ENCODE results near the gene CIDEC. TPM values are rescaled to one million over a fixed set of nuclear protein-coding genes. Genes with fewer than 3 reads are reported as not detected.
"Not testable (repeated sequence)": the region's sequence is repeated elsewhere in the genome, so short reads cannot be mapped to it uniquely, and the experiment has no call there.

Gene CIDEC
- total RNA-seq, 2 experiments from 2014 or later: 0.18 TPM; not detected in 1

DNA sequence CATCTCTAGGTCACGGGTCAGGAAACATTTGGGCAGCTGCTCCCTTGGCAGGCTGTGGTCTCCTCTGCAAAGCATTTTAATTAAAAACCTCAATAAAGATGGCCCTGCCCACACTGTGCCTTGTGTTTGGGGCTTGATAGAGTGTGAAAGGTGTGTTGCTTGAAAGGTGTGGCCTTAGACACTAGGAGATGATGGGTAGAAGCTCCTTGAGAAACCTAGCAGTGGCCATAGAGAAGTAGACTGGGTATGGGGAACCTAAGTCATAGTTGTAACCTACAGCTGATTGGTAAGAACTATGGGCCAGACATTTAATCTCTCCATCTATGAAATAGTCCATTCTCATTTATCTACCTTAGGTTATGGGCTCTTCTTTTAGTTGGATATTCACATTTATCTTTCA lies 13.7 kb upstream of the CIDEC start:
- no peak for DNase-seq
- no peak overlapping the region for H3K4me3 Mint-ChIP-seq
- H3K27ac Mint-ChIP-seq: peak overlapping the region; percentile 12

DNA sequence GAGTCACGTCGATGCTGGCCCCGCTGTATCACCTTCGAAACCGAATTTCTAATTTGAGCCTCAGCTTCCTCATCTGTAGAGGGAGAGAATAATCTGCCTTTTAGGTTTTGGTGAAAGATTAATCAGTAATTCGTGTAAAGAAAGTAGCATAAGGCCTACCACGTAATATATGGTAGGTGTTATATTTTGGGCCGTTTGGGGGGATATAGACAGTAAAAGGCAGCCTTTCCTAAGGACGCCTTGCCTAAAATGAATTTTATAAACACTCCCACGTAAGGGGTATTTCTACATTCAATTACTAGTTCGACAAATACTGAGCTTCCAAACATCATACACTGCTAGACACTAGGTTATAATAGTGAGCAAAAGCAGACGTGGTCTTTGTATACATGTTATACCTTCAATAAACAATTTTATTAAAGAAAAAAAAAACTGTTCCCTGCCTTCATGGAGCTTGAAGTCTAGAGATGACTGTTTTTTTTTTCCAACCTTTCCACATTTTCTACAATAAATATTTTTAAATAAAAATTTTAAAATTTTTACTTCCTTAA lies 11.1 kb upstream of the CIDEC start:
- Mint-ChIP-seq H3K4me1 (peaks cover 39% of the 10 kb centered on the region), H3K27me3 (no peaks in the 10 kb centered on the region), H3K27ac (peak overlapping the region; percentile 99), H3K4me3 (peak overlapping the region; percentile 94), H3K9me3 (peaks cover 8% of the 10 kb centered on the region), H3K36me3 (peaks cover 43% of the 10 kb centered on the region)
- no peak for DNase-seq

More for the DNA sequence above, 13.7 kb upstream of the CIDEC start:
- Mint-ChIP-seq H3K9me3 (peaks cover 8% of the 10 kb centered on the region), H3K36me3 (peaks cover 45% of the 10 kb centered on the region), H3K27me3 (no peaks in the 10 kb centered on the region), H3K4me1 (peaks cover 45% of the 10 kb centered on the region)

DNA sequence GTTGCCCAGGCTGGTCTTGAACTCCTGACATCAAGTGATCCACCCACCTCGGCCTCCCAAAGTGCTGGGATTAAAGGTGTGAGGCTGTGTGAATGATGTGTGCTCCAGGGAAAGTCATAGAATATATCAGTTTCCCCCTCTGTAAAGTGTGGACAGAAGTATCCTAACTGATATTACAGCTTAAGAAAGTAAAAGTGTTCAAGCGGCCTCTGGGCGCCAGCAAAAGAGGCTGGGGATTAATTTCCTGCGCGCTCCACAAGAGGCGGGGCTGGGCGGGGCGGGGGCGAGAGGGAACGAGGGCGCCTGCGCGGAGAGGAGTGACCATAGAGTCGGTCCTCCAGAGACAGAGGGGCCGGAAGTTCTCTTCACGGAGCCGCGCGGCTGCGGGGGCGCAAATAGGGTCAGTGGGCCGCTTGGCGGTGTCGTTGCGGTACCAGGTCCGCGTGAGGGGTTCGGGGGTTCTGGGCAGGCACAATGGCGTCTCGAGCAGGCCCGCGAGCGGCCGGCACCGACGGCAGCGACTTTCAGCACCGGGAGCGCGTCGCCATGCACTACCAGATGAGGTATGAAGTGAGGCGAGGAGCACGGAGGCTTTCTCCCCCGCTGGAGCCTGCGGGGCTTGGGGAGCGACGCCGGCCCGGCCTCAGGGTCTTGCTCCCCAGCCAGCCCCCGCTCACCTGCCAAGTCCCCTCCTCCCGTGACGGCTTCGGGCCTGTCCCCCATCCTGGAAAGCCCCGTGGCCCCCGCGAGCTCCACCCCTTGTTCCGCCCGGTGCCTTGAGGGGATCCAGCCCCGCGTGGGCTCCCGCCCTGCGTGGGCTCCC lies 10.4 kb upstream of the CIDEC start, which contains the start of gene JAGN1:
Gene JAGN1 (plus strand): TSS at position 362 of the 823 bp plus-strand sequence. CDS start 113 bp downstream, at position 475.
- H3K4me1 Mint-ChIP-seq: peaks cover 36% of the 10 kb centered on the region
- H3K27ac Mint-ChIP-seq: peak within 1 kb of the TSS; percentile 99
- H3K27me3 Mint-ChIP-seq: no peaks in the 10 kb centered on the region
- H3K4me3 Mint-ChIP-seq: peak within 1 kb of the TSS; percentile 94
- peaks cover 8% of the 10 kb centered on the region for H3K9me3 Mint-ChIP-seq
- peak; percentile 86 for DNase-seq
- H3K36me3 Mint-ChIP-seq: peaks cover 39% of the 10 kb centered on the region

DNA sequence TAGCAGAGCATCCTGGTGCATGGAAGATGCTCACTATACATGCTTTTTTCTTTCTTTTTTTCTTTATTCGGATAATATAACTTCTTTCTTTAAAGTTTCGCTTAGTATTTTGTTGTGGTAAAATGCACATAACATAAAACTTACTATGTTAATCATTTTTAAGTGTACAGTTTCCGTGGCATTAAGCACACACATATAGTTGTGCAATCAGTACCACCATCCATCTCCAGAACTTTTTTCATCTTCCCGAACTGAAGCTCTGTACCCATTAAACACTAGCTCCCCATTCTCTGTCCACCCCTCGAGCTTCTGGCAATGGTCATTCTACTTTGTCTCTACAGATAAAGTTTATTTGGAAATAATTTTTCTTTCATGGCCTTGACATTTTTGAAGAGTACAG lies 9.4 kb upstream of the CIDEC start:
- H3K4me3 Mint-ChIP-seq: no peak overlapping the region
- no peaks in the 10 kb centered on the region for H3K27me3 Mint-ChIP-seq
- no peak for DNase-seq
- H3K4me1 Mint-ChIP-seq: peaks cover 29% of the 10 kb centered on the region
- peaks cover 33% of the 10 kb centered on the region for H3K36me3 Mint-ChIP-seq
- peaks cover 4% of the 10 kb centered on the region for H3K9me3 Mint-ChIP-seq
- peak overlapping the region; percentile 99 for H3K27ac Mint-ChIP-seq

DNA sequence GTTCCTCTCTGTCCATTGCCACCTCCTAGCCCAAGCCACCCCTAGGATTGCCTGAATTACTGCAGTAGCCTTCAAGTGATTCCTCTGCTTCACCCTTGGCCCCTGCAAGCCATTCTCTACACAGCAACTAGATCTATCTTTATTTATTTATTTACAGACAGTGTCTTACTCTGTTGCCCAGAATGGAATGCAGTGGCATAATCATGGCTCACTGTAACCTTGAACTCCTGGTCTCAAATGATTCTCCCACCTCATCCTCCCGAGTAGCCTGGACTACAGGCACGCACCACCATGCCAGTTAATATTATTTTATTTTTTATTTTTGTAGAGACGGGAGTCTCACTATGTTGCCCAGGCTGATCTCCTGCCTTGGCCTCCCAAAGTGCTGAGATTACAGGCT lies 8.5 kb upstream of the CIDEC start:
- Mint-ChIP-seq H3K4me3 (no peak overlapping the region), H3K36me3 (peaks cover 25% of the 10 kb centered on the region), H3K27me3 (no peaks in the 10 kb centered on the region), H3K4me1 (peaks cover 22% of the 10 kb centered on the region), H3K9me3 (peaks cover 4% of the 10 kb centered on the region), H3K27ac (no peak overlapping the region)
- DNase-seq: no peak

DNA sequence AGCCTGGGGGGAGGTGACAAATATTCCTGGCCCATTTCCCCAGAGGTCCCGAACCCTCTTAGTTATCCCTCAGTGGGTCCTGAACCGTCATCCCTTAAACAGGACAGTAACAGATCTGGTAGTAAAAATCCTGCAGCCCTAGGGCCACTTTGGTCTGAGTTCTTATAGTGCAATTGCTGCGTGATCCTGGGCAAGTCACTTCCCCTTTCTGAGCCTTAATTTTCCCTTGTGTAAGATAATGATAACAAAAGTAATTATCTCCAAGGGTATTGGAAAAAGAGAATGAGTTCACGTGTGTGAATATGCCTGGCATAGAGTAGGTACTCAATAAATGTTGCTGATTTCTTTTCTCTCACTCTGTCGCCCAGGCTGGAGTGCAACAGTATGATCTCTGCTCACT lies 7.4 kb upstream of the CIDEC start:
- Mint-ChIP-seq H3K36me3 (peaks cover 15% of the 10 kb centered on the region), H3K4me1 (peaks cover 14% of the 10 kb centered on the region), H3K27ac (no peak overlapping the region), H3K4me3 (no peak overlapping the region), H3K27me3 (no peaks in the 10 kb centered on the region), H3K9me3 (peaks cover 2% of the 10 kb centered on the region)
- no peak for DNase-seq

DNA sequence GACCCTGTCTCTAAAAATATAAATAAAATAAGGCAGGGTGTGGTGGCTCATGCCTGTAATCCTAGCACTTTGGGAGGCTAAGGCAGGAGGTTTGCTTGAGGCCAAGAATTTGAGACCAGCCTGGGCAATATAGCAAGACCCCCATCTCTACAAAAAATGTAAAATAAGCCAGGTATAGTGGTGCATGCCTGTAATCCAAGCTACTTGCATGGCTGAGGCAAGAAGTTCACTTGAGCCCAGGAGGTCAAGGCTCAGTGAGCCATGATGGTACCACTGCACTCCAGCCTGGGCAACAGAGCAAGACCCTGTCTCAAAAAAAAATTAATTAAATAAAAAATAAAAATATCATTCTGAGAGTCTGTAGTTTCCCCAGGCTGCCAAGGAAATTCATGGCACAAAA lies 6.3 kb upstream of the CIDEC start:
- H3K4me3 Mint-ChIP-seq: no peak overlapping the region
- peaks cover 5% of the 10 kb centered on the region for H3K36me3 Mint-ChIP-seq
- DNase-seq: no peak
- H3K27me3 Mint-ChIP-seq: no peaks in the 10 kb centered on the region
- H3K4me1 Mint-ChIP-seq: peaks cover 7% of the 10 kb centered on the region
- no peaks in the 10 kb centered on the region for H3K9me3 Mint-ChIP-seq
- H3K27ac Mint-ChIP-seq: no peak overlapping the region

DNA sequence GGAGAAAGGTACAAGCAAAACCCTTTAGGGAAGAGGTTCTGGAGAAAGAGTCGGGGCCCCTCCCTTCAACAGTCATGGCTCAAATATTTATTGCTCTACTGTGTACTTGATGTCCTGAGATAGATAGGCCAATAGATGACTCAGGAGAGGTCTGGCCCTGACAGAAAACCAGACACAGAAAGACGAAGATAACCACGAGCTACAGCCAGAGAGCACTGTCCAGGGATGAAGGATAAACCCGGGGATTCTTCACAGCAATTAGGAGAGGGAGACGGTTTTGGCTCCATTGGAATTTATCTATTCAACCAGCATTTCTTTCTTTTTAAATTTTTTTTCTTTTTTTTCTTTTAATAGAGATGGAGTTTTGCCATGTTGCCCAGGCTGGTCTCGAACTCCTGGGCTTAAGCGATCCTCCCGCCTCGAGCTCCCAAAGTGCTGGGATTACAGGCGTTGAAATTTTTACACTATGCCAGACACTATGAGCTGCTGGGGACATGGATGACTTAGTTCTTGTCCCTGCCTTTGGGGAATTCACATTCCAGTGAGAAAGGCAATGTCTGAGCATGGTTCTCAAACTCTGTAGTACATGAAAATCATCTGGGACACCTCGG lies 4.6 kb upstream of the CIDEC start:
- Mint-ChIP-seq H3K27me3 (no peaks in the 10 kb centered on the region), H3K4me1 (peaks cover 3% of the 10 kb centered on the region), H3K27ac (no peak overlapping the region), H3K4me3 (no peak overlapping the region), H3K36me3 (no peaks in the 10 kb centered on the region), H3K9me3 (no peaks in the 10 kb centered on the region)
- no peak for DNase-seq

DNA sequence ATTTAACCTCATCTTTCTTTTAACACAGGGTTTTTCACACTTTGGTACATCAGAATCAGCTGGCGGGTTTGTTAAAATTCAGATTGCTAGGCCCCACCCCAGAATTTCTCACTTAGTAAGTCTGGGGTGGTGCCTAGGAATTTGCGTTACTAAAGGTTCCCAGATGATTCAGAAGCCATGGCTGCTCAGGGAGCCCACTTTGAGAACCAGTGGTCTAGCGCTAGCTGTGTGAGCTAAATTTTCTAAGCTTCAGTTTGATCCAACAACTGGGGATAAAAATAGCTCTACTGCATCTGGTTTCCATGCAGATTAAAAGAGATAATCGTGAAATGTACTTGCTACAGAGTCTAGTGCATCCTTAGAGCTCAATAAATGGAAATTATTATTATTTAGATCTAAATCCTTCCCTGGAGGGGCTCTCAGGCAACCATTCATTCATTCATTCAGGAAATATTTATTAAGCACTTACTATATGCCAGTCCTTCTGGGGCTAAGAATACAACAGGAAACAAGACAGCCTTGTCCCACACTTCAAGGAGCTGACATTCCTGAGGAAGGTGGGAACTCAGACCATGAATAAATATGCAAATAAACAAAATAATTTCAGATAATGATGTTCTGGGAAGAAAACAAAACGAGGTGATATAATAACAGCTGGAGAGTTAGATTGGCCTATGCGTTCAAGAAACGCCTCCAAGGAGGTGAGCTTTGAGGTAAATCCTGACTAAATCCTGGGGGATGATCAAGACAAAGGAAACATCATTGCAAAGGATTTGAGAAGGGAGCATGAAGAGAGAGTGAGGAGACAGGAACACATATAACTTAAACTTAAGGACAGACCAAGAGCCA lies 3.9 kb upstream of the CIDEC start:
- Mint-ChIP-seq H3K27me3 (no peaks in the 10 kb centered on the region), H3K36me3 (no peaks in the 10 kb centered on the region), H3K4me3 (no peak overlapping the region), H3K27ac (peak overlapping the region; percentile 43), H3K4me1 (no peaks in the 10 kb centered on the region), H3K9me3 (no peaks in the 10 kb centered on the region)
- DNase-seq: no peak

DNA sequence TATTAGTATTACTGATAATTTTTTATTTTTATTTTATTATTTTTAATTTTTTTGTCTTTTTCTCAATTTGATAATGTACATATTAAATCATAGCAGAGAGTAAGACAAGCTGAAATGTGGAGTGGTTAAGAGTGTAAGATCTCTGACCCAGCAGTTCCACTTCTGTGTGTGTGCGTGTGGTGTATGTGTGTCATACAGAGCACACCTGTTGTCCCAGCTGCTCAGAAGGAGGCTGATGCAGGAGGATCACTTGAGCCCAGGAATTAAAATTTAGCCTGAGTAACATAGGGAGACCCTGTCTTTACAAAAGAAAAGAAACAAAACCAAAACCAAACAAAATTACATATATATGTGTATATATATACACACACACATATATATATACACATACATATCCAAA lies 1.4 kb upstream of the CIDEC start:
- no peak overlapping the region for H3K27ac Mint-ChIP-seq
- H3K27me3 Mint-ChIP-seq: no peaks in the 10 kb centered on the region
- DNase-seq: no peak
- H3K4me3 Mint-ChIP-seq: no peak overlapping the region
- no peaks in the 10 kb centered on the region for H3K36me3 Mint-ChIP-seq
- no peaks in the 10 kb centered on the region for H3K9me3 Mint-ChIP-seq
- H3K4me1 Mint-ChIP-seq: no peaks in the 10 kb centered on the region

DNA sequence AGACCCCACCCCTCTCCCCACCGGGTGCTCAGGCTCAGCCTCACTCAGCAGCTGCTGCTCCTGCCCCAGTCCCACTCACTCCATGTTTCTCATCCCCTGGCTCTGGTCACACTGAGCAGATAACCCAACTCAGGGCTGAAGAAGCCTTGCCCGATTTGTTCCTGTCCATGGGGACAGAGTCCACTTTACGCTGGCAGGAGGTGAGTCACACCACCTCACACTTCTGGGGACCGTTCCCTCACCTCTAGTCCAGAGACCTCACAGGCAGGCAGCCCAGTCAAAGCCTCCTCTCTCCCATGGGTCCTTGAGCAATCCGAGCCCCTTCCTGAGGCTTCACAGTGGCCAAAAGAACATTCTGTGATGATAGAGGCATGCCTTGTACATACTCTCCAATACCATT lies 1.4 kb downstream of the CIDEC start:
- no peaks in the 10 kb centered on the region for H3K4me1 Mint-ChIP-seq
- H3K36me3 Mint-ChIP-seq: no peaks in the 10 kb centered on the region
- no peaks in the 10 kb centered on the region for H3K9me3 Mint-ChIP-seq
- no peak for DNase-seq
- H3K4me3 Mint-ChIP-seq: no peak overlapping the region
- H3K27me3 Mint-ChIP-seq: no peaks in the 10 kb centered on the region
- H3K27ac Mint-ChIP-seq: no peak overlapping the region

DNA sequence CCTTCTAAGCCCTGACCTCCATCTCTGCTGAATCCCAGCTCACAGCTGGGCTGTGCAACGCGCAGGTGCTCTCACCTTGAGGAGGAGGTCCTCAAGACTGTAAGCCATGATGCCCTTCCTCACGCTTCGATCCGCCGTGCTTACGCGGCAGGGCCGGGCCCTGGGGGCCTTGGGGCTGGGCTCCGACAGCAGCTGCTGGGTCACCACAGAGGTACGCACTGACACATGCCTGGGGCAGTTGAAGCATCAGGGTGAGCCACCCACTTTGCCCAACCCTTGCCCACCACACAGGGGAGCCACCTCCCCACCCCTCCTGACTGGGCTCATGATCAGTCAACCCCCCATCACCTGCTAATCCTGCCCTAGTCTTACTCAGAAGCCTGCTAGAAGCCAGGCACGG lies 3.1 kb downstream of the CIDEC start:
- no peaks in the 10 kb centered on the region for H3K9me3 Mint-ChIP-seq
- no peak overlapping the region for H3K27ac Mint-ChIP-seq
- DNase-seq: peak; percentile 15
- H3K4me3 Mint-ChIP-seq: no peak overlapping the region
- H3K4me1 Mint-ChIP-seq: no peaks in the 10 kb centered on the region
- H3K36me3 Mint-ChIP-seq: no peaks in the 10 kb centered on the region
- H3K27me3 Mint-ChIP-seq: no peaks in the 10 kb centered on the region

DNA sequence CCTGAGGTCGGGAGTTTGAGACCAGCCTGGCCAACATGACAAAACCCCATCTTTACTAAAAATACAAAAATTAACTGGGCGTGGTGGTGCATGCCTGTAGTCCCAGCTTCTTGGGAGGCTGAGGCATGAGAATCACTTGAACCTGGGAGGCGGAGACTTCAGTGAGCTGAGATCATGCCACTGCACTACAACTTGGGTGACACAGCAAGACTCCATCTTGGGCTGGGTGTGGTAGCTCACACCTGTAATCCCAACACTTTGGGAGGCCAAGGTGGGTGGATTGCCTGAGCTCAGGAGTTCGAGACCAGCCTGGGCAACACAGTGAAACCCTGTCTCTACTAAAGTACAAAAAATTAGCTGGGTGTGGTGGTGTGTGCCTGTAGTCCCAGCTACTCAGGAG lies 3.8 kb downstream of the CIDEC start:
- not testable (repeated sequence) for DNase-seq, H3K27me3 Mint-ChIP-seq, H3K4me3 Mint-ChIP-seq, H3K36me3 Mint-ChIP-seq, H3K4me1 Mint-ChIP-seq, H3K9me3 Mint-ChIP-seq, H3K27ac Mint-ChIP-seq

DNA sequence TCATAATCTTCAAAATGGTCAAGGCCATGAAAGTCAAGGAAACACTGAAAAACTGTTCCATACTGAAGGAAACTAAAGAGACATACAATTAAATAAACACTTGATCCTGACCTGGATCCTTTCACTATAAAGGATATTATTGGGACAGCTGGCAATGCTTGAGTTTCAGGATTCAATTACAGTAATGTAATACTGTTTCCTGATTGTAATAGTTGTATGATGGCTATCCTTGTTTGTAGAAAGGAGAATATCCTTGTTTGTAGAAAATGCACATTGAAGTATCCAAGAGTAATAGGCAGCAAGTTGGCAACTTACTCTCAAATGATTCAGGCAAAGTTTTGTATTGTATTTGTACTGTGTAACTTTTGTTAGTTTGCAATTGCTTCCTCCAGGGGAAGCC lies 4.6 kb downstream of the CIDEC start:
- no peaks in the 10 kb centered on the region for H3K36me3 Mint-ChIP-seq
- H3K27me3 Mint-ChIP-seq: no peaks in the 10 kb centered on the region
- no peaks in the 10 kb centered on the region for H3K9me3 Mint-ChIP-seq
- no peaks in the 10 kb centered on the region for H3K4me1 Mint-ChIP-seq
- no peak overlapping the region for H3K4me3 Mint-ChIP-seq
- DNase-seq: no peak
- H3K27ac Mint-ChIP-seq: no peak overlapping the region

DNA sequence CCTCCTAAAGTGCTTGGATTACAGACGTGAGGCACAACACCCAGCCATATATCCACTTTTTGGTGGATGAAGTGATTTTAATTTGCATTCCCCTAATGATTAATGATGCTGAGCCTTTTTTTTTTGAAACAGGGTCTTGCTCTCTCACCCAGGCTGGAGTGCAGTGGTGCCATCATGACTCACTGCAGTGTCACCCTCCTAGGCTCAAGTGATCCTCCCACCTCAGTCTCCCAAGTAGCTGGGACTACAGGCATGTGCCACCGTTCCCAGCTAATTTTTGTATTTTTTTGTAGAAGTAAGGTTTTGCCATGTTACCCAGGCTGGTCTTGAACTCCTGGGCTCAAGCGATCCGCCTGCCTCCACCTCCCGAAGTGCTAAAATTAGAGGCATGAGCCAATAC lies 8.0 kb downstream of the CIDEC start:
- DNase-seq, H3K36me3 Mint-ChIP-seq, H3K9me3 Mint-ChIP-seq, H3K27ac Mint-ChIP-seq, H3K4me3 Mint-ChIP-seq, H3K4me1 Mint-ChIP-seq, H3K27me3 Mint-ChIP-seq: not testable (repeated sequence)

Measured in activated naive CD8-positive, alpha-beta T cell treated with anti-CD3 and anti-CD28 coated beads for 36 hours (primary cell).